T-cell (primary cell): Measurements from ENCODE around the gene CABLES1. TPM values are rescaled to one million over a fixed set of nuclear protein-coding genes. Genes with fewer than 3 reads are reported as not detected.

ENCODE experiments used
- ATAC-seq, 4 experiments: fragments of 200-7000 bp in 3 of 4; fragments of 150-1000 bp in 1 of 4; cut with Tn5 transposase; replicated peaks in 1 of 4; 1 replicate in 3 of 4; 2 replicates in 1 of 4; pipeline ENCODE4 v1.10.0; 2021; ENCODE audit warnings: moderate library complexity in 3 of 4, mild to moderate bottlenecking in 2 of 4, moderate number of reproducible peaks in 1 of 4
- CTCF ChIA-PET, 2 donors: fragments of 300-600 bp; sonication (Branson Sonifier 250); formaldehyde crosslinking; loops; one replicate each; lab custom pipeline; 2022; ENCODE audit warnings: antibody characterized with exemption in 2 of 2; lab: Charles Lee
- POLR2A ChIA-PET, 2 donors: fragments of 300-600 bp; sonication (Branson Sonifier 250); formaldehyde crosslinking; loops; one replicate each; lab custom pipeline; 2022; ENCODE audit warnings: antibody characterized with exemption in 2 of 2; lab: Charles Lee
- DNase-seq, 35 experiments: peaks; one replicate each; pipeline versions ENCODE4 v3.0.0 to v3.0.0-alpha.2; 2013 to 2023
- H3K27ac ChIP-seq: one replicate; pipeline ENCODE4 v1.5.1; 2013; ENCODE audit warnings: low read length
- H3K27me3 ChIP-seq, 2 experiments: replicated peaks in 1 of 2; 1 replicate in 1 of 2; 2 replicates in 1 of 2; pipeline versions ENCODE4 v1.6.1 to v1.7.0; 2013; ENCODE audit warnings: low read length in 1 of 2, mixed read lengths in 1 of 2; ENCODE audit not compliant: control insufficient read depth in 2 of 2, insufficient read depth in 2 of 2; ENCODE audit errors: extremely low read depth in 1 of 2
- H3K36me3 ChIP-seq, 2 donors: 1 replicate in 1 of 2; 2 replicates in 1 of 2; pipeline versions ENCODE4 v1.6.1 to v1.7.0; 2013; ENCODE audit warnings: low read length in 1 of 2; ENCODE audit not compliant: control insufficient read depth in 2 of 2, insufficient read depth in 1 of 2; ENCODE audit errors: extremely low read depth in 1 of 2
- H3K4me1 ChIP-seq, 2 experiments: 1 replicate in 1 of 2; 2 replicates in 1 of 2; pipeline versions ENCODE4 v1.6.1 to v1.7.0; 2013; ENCODE audit warnings: low read length in 2 of 2, mixed read lengths in 1 of 2; ENCODE audit not compliant: insufficient read depth in 2 of 2, control insufficient read depth in 1 of 2; ENCODE audit errors: extremely low read depth in 1 of 2
- H3K4me3 ChIP-seq, 2 donors: 1 replicate in 1 of 2; 2 replicates in 1 of 2; pipeline versions ENCODE4 v1.5.1 to v1.7.0; 2013; ENCODE audit warnings: mild to moderate bottlenecking in 2 of 2, low read length in 1 of 2, moderate library complexity in 1 of 2; ENCODE audit not compliant: control insufficient read depth in 1 of 2; ENCODE audit errors: extremely low read depth in 1 of 2
- H3K9me3 ChIP-seq: 2 replicates; pipeline ENCODE4 v1.7.0; 2013
- H3K27ac Mint-ChIP-seq, 2 donors: one replicate each; pipeline ENCODE4 v1.8.0; 2020 to 2021; ENCODE audit warnings: mild to moderate bottlenecking in 2 of 2, mixed read lengths in 2 of 2
- H3K27me3 Mint-ChIP-seq, 2 donors: one replicate each; pipeline ENCODE4 v1.8.0; 2021 to 2022; ENCODE audit warnings: mixed read lengths in 2 of 2
- H3K36me3 Mint-ChIP-seq: one replicate; pipeline ENCODE4 v1.8.0; 2021; ENCODE audit warnings: mixed read lengths
- H3K4me1 Mint-ChIP-seq, 3 donors: one replicate each; pipeline ENCODE4 v1.8.0; 2020 to 2022; ENCODE audit warnings: mixed read lengths in 3 of 3, mild to moderate bottlenecking in 1 of 3
- H3K4me3 Mint-ChIP-seq, 3 donors: one replicate each; pipeline ENCODE4 v1.8.0; 2020 to 2022; ENCODE audit warnings: mild to moderate bottlenecking in 3 of 3, mixed read lengths in 3 of 3, moderate library complexity in 3 of 3
- H3K9me3 Mint-ChIP-seq, 3 donors: one replicate each; pipeline ENCODE4 v1.8.0; 2020 to 2022; ENCODE audit warnings: mixed read lengths in 3 of 3
- WGBS: methylation state at CpG from one replicate; pipeline ENCODE4 v1.1.5; 2013; ENCODE audit warnings: missing lambda C conversion rate; ENCODE audit not compliant: insufficient coverage; 5-methylcytosine and 5-hydroxymethylcytosine counted together
- total RNA-seq, 35 experiments: library from RNA in 6 of 35; stranded (reverse) in 6 of 35; fragments of 120-200 nt in 1 of 35; gene quantifications; one replicate each; pipeline versions ENCODE4 v1.2.1 to v1.2.4 and lab custom pipeline; 2013 to 2026

The CABLES1 gene
- total RNA-seq, 5 donors from 2014 or later (not counting 1 experiment from before 2014, with no cell fraction given), result 0.23 to 1.7 (median 0.85) TPM

GRCh38 chr18:23247331-23247730 lies 112.0 kb downstream of the CABLES1 start:
- no peaks in the 10 kb centered on the region for H3K27me3 Mint-ChIP-seq
- CTCF ChIA-PET, result no interaction called here
- whole genome bisulfite sequencing, result 95% methylated on average over 10 of the region's 10 CpGs

GRCh38 chr18:23247896-23248295 lies 112.6 kb downstream of the CABLES1 start:
- H3K9me3 ChIP-seq, result no peaks in the 10 kb centered on the region
- Mint-ChIP-seq H3K36me3 (no peaks in the 10 kb centered on the region), H3K9me3 (no peaks in the 10 kb centered on the region), H3K4me1 (no peaks in the 10 kb centered on the region), H3K27ac (no peak overlapping the region), H3K4me3 (no peak overlapping the region), H3K27me3 (no peaks in the 10 kb centered on the region)
- peaks cover 0 to 9% of the 10 kb centered on the region in 2 experiments for H3K27me3 ChIP-seq
- ChIA-PET CTCF (no interaction called here), POLR2A (no interaction called here)
- H3K27ac ChIP-seq, result no peak overlapping the region
- DNase-seq (no peak), ATAC-seq (no peak)
- H3K4me1 ChIP-seq, result no peaks in the 10 kb centered on the region
- H3K4me3 ChIP-seq, result no peak overlapping the region
- 80% methylated on average over 13 of the region's 14 CpGs for WGBS
- H3K36me3 ChIP-seq, result peaks cover 0 to 5% of the 10 kb centered on the region in 2 donors

More at GRCh38 chr18:23247331-23247730, 112.0 kb downstream of the CABLES1 start:
- H3K4me3 ChIP-seq, result no peak overlapping the region
- DNase-seq, result no peak
- Mint-ChIP-seq H3K4me1 (no peaks in the 10 kb centered on the region), H3K27ac (no peak overlapping the region), H3K36me3 (no peaks in the 10 kb centered on the region), H3K4me3 (no peak overlapping the region), H3K9me3 (no peaks in the 10 kb centered on the region)
- H3K27me3 ChIP-seq, result peaks cover 0 to 9% of the 10 kb centered on the region in 2 experiments
- peaks cover 0 to 5% of the 10 kb centered on the region in 2 donors for H3K36me3 ChIP-seq
- H3K9me3 ChIP-seq, result no peaks in the 10 kb centered on the region
- H3K4me1 ChIP-seq, result no peaks in the 10 kb centered on the region
- no peak overlapping the region for H3K27ac ChIP-seq
- no peak for ATAC-seq
- POLR2A ChIA-PET, result no interaction called here

- DNase-seq, result no peak
- ChIA-PET POLR2A (no interaction called here), CTCF (no interaction called here)
- Histone ChIP-seq H3K4me1 (no peaks in the 10 kb centered on the region), H3K36me3 (peaks cover 0 to 5% of the 10 kb centered on the region in 2 donors), H3K27me3 (peaks cover 0 to 9% of the 10 kb centered on the region in 2 experiments), H3K9me3 (no peaks in the 10 kb centered on the region), H3K4me3 (no peak overlapping the region), H3K27ac (no peak overlapping the region)
- Mint-ChIP-seq H3K27ac (no peak overlapping the region), H3K36me3 (no peaks in the 10 kb centered on the region), H3K4me3 (no peak overlapping the region), H3K27me3 (no peaks in the 10 kb centered on the region), H3K9me3 (no peaks in the 10 kb centered on the region), H3K4me1 (no peaks in the 10 kb centered on the region)
- ATAC-seq, result no peak
- WGBS, result 90% methylated on average over 2 of the region's 2 CpGs
Measured at GRCh38 chr18:23248826-23249225, 113.5 kb downstream of the CABLES1 start.

- no peaks in the 10 kb centered on the region for H3K27me3 Mint-ChIP-seq
Measured at GRCh38 chr18:23249348-23249747, 114.1 kb downstream of the CABLES1 start.

GRCh38 chr18:23250893-23251656 lies 115.8 kb downstream of the CABLES1 start:
- WGBS, result 93% methylated on average over 9 of the region's 13 CpGs
- no peak for ATAC-seq
- H3K4me3 Mint-ChIP-seq, result no peak overlapping the region
- no peak overlapping the region for H3K27ac Mint-ChIP-seq
- no peak overlapping the region for H3K27ac ChIP-seq
- peaks cover 0 to 5% of the 10 kb centered on the region in 2 donors for H3K36me3 ChIP-seq
- ChIA-PET POLR2A (no interaction called here), CTCF (interaction anchor here in 1 of 2 donors (0.6 kb wide), 1 partner anchor 15 kb away, joined by 4 read pairs; no protein-coding TSS in a partner anchor)
- no peaks in the 10 kb centered on the region for H3K4me1 Mint-ChIP-seq
- no peaks in the 10 kb centered on the region for H3K27me3 Mint-ChIP-seq
- no peaks in the 10 kb centered on the region for H3K9me3 ChIP-seq
- no peak overlapping the region for H3K4me3 ChIP-seq
- no peak for DNase-seq
- no peaks in the 10 kb centered on the region for H3K36me3 Mint-ChIP-seq
- no peaks in the 10 kb centered on the region for H3K9me3 Mint-ChIP-seq
- peaks cover 0 to 9% of the 10 kb centered on the region in 2 experiments for H3K27me3 ChIP-seq
- H3K4me1 ChIP-seq, result no peaks in the 10 kb centered on the region

More at GRCh38 chr18:23249348-23249747, 114.1 kb downstream of the CABLES1 start:
- no peaks in the 10 kb centered on the region for H3K36me3 Mint-ChIP-seq
- ChIA-PET CTCF (interaction anchor here in 1 of 2 donors (0.7 kb wide), 1 partner anchor 742 kb away, joined by 3 read pairs; no protein-coding TSS in a partner anchor), POLR2A (no interaction called here)
- 87% methylated on average over 7 of the region's 7 CpGs for WGBS
- ATAC-seq (no peak), DNase-seq (no peak)
- H3K9me3 Mint-ChIP-seq, result no peaks in the 10 kb centered on the region
- peaks cover 0 to 5% of the 10 kb centered on the region in 2 donors for H3K36me3 ChIP-seq
- H3K9me3 ChIP-seq, result no peaks in the 10 kb centered on the region
- H3K4me3 Mint-ChIP-seq, result no peak overlapping the region
- H3K27me3 ChIP-seq, result peaks cover 0 to 9% of the 10 kb centered on the region in 2 experiments
- no peaks in the 10 kb centered on the region for H3K4me1 Mint-ChIP-seq
- H3K4me1 ChIP-seq, result no peaks in the 10 kb centered on the region
- no peak overlapping the region for H3K27ac Mint-ChIP-seq
- H3K27ac ChIP-seq, result no peak overlapping the region
- no peak overlapping the region for H3K4me3 ChIP-seq

GRCh38 chr18:23253630-23254029 lies 118.3 kb downstream of the CABLES1 start:
- Mint-ChIP-seq H3K27ac (no peak overlapping the region), H3K4me3 (no peak overlapping the region), H3K36me3 (no peaks in the 10 kb centered on the region), H3K9me3 (no peaks in the 10 kb centered on the region), H3K27me3 (no peaks in the 10 kb centered on the region), H3K4me1 (peaks cover 9 to 11% (median 11%) of the 10 kb centered on the region in 3 donors)
- ChIA-PET CTCF (no interaction called here), POLR2A (no interaction called here)
- no peak overlapping the region for H3K27ac ChIP-seq
- H3K27me3 ChIP-seq, result peaks cover 0 to 18% of the 10 kb centered on the region in 2 experiments
- ATAC-seq, result no peak
- no peaks in the 10 kb centered on the region for H3K9me3 ChIP-seq
- H3K4me1 ChIP-seq, result peaks cover 0 to 7% of the 10 kb centered on the region in 2 experiments
- H3K36me3 ChIP-seq, result no peaks in the 10 kb centered on the region
- no peak for DNase-seq
- 93% methylated on average over 11 of the region's 12 CpGs for WGBS
- H3K4me3 ChIP-seq, result no peak overlapping the region
